Upper lobe of left lung (tissue), 4 donors: ENCODE measurements around the gene PAAF1.

Source experiments
- POLR2A ChIP-seq, 4 donors: fragments of 450-650 bp; IDR thresholded peaks; one replicate each; pipeline ENCODE4 v1.5.1; 2016 to 2017; ENCODE audit warnings: antibody characterized with exemption in 4 of 4, mild to moderate bottlenecking in 2 of 4
- POLR2AphosphoS5 ChIP-seq, 2 donors: sonication (generic); formaldehyde crosslinking; IDR thresholded peaks; one replicate each; pipeline ENCODE4 v1.5.1; 2017; ENCODE audit warnings: antibody characterized with exemption in 2 of 2
- TF ChIP-seq, protein P1 (sequence below), 6 experiments: fragments of 450-650 bp in 4 of 6; fragments of 200-600 bp in 2 of 6; sonication (generic) in 2 of 6; IDR thresholded peaks; one replicate each; pipeline ENCODE4 v1.5.1; 2016 to 2019; ENCODE audit warnings: antibody characterized with exemption in 6 of 6

DNA sequence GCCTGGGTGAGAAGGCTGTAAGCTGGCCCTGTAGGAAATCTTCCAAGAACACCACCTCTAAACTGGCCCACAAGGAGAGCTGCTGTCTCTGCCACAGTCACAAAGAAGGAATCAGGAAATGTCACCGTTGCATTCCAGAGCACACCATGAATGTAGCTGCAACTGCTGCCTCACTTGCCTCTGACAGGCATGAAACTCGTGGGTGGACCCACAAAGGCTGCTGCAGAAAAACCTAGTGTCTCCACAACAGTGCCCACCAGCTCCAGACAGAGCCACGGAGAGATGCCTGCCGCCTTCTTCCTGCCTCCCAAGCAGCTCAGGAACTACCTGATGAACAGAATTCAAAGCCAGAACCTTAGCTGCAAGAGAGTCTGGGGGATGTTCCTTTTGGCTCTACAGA is 84.5 kb downstream of the PAAF1 start:
- TF ChIP-seq, protein P1, sequence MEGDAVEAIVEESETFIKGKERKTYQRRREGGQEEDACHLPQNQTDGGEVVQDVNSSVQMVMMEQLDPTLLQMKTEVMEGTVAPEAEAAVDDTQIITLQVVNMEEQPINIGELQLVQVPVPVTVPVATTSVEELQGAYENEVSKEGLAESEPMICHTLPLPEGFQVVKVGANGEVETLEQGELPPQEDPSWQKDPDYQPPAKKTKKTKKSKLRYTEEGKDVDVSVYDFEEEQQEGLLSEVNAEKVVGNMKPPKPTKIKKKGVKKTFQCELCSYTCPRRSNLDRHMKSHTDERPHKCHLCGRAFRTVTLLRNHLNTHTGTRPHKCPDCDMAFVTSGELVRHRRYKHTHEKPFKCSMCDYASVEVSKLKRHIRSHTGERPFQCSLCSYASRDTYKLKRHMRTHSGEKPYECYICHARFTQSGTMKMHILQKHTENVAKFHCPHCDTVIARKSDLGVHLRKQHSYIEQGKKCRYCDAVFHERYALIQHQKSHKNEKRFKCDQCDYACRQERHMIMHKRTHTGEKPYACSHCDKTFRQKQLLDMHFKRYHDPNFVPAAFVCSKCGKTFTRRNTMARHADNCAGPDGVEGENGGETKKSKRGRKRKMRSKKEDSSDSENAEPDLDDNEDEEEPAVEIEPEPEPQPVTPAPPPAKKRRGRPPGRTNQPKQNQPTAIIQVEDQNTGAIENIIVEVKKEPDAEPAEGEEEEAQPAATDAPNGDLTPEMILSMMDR (IDR thresholded peaks at IDR 0.05): no peak
- no peak for TF ChIP-seq POLR2A (IDR thresholded peaks at IDR 0.05)
- TF ChIP-seq POLR2AphosphoS5 (IDR thresholded peaks at IDR 0.05): no peak
